ENCODE results near the gene MYO3B.

The MYO3B gene

DNA sequence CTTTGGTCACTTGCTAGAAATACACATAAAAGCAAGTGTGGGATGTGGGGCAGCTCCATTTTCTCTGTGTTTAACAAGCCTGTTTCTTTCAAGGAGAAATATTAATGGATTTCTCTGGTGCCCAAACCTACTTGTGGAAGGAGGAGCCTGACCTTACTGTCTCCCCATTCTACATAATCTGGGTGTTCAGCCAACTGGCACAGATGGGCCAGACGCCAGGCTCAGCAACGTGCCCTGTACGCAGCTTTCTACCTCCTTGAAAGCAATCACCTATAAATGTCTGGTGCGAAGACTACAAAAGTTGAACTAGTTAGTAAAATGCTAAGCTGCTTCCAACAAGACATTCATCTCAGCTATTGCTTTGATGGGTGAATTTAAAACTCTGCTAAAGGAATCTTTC, 33.2 kb upstream of the MYO3B start:
- no peak for DNase-seq
- no peaks in the 10 kb centered on the region for H3K27me3 ChIP-seq (replicated peaks; ENCODE audit: insufficient read depth, low read length)
- no peak for TF ChIP-seq EZH2 (optimal IDR thresholded peaks at IDR 0.05; ENCODE audit: low read depth, low read length)
- no peak for TF ChIP-seq EZH2phosphoT487 (IDR thresholded peaks at IDR 0.05; ENCODE audit: low read length)
- TF ChIP-seq, protein P1, sequence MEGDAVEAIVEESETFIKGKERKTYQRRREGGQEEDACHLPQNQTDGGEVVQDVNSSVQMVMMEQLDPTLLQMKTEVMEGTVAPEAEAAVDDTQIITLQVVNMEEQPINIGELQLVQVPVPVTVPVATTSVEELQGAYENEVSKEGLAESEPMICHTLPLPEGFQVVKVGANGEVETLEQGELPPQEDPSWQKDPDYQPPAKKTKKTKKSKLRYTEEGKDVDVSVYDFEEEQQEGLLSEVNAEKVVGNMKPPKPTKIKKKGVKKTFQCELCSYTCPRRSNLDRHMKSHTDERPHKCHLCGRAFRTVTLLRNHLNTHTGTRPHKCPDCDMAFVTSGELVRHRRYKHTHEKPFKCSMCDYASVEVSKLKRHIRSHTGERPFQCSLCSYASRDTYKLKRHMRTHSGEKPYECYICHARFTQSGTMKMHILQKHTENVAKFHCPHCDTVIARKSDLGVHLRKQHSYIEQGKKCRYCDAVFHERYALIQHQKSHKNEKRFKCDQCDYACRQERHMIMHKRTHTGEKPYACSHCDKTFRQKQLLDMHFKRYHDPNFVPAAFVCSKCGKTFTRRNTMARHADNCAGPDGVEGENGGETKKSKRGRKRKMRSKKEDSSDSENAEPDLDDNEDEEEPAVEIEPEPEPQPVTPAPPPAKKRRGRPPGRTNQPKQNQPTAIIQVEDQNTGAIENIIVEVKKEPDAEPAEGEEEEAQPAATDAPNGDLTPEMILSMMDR (IDR thresholded peaks at IDR 0.05; ENCODE audit: low read length): no peak
- H3K9me3 ChIP-seq (replicated peaks; ENCODE audit: insufficient read depth, low read length): no peaks in the 10 kb centered on the region; the same call in 1 of the 2 replicates
- no peak overlapping the region for H2AFZ ChIP-seq (ENCODE audit: low read length)
- H3K4me2 ChIP-seq (ENCODE audit: low read depth, low read length): no peak overlapping the region
- no peak overlapping the region for H3K4me3 ChIP-seq (ENCODE audit: low read length)
- H3F3A ChIP-seq (ENCODE audit: insufficient read depth, low read length): no peaks in the 10 kb centered on the region
- no peaks in the 10 kb centered on the region for H3K36me3 ChIP-seq (replicated peaks; ENCODE audit: insufficient read depth, low read length)
- no peaks in the 10 kb centered on the region for H3K79me2 ChIP-seq (ENCODE audit: low read length)
- no peaks in the 10 kb centered on the region for H3K9me2 ChIP-seq (replicated peaks; ENCODE audit: insufficient read depth, low read length)
- H3K4me1 ChIP-seq (ENCODE audit: low read length): no peaks in the 10 kb centered on the region
- H3K9ac ChIP-seq (ENCODE audit: low read length): no peak overlapping the region
- H4K20me1 ChIP-seq (ENCODE audit: insufficient read depth, low read length): no peaks in the 10 kb centered on the region
- H3K27ac ChIP-seq (ENCODE audit: low read length): no peak overlapping the region

DNA sequence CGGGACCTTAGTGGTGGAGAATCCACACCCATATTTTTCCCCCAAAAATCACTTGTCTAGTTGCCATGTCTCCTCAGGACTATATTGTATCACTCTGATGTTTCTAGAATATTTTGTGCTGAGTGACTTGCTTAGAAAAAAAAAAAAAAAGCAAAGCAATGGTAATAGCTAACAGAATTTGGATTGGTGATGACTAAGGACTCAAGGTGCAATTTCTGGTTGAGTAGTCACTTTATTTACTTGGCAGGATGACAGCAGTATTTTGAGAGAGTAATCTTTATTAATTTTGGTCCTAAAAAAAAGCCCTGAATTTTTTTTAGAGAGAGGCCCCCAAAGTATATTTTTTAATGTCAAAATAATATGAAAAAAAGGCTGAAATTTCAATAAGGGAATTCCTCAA, 32.8 kb upstream of the MYO3B start:
- no peaks in the 10 kb centered on the region for H3K27me3 ChIP-seq (replicated peaks; ENCODE audit: insufficient read depth, low read length)
- no peaks in the 10 kb centered on the region for H3F3A ChIP-seq (ENCODE audit: insufficient read depth, low read length)
- no peak overlapping the region for H3K4me2 ChIP-seq (ENCODE audit: low read depth, low read length)
- H2AFZ ChIP-seq (ENCODE audit: low read length): no peak overlapping the region
- no peaks in the 10 kb centered on the region for H3K36me3 ChIP-seq (replicated peaks; ENCODE audit: insufficient read depth, low read length)
- H3K9me2 ChIP-seq (replicated peaks; ENCODE audit: insufficient read depth, low read length): no peaks in the 10 kb centered on the region
- no peaks in the 10 kb centered on the region; the same call in 1 of the 2 replicates for H3K9me3 ChIP-seq (replicated peaks; ENCODE audit: insufficient read depth, low read length)
- H4K20me1 ChIP-seq (ENCODE audit: insufficient read depth, low read length): no peaks in the 10 kb centered on the region
- no peak for DNase-seq
- H3K27ac ChIP-seq (ENCODE audit: low read length): no peak overlapping the region
- no peak for TF ChIP-seq EZH2phosphoT487 (IDR thresholded peaks at IDR 0.05; ENCODE audit: low read length)
- TF ChIP-seq, protein P1 (IDR thresholded peaks at IDR 0.05; ENCODE audit: low read length): no peak
- no peak for TF ChIP-seq EZH2 (optimal IDR thresholded peaks at IDR 0.05; ENCODE audit: low read depth, low read length)
- no peak overlapping the region for H3K4me3 ChIP-seq (ENCODE audit: low read length)
- H3K9ac ChIP-seq (ENCODE audit: low read length): no peak overlapping the region
- H3K4me1 ChIP-seq (ENCODE audit: low read length): no peaks in the 10 kb centered on the region
- no peaks in the 10 kb centered on the region for H3K79me2 ChIP-seq (ENCODE audit: low read length)

DNA sequence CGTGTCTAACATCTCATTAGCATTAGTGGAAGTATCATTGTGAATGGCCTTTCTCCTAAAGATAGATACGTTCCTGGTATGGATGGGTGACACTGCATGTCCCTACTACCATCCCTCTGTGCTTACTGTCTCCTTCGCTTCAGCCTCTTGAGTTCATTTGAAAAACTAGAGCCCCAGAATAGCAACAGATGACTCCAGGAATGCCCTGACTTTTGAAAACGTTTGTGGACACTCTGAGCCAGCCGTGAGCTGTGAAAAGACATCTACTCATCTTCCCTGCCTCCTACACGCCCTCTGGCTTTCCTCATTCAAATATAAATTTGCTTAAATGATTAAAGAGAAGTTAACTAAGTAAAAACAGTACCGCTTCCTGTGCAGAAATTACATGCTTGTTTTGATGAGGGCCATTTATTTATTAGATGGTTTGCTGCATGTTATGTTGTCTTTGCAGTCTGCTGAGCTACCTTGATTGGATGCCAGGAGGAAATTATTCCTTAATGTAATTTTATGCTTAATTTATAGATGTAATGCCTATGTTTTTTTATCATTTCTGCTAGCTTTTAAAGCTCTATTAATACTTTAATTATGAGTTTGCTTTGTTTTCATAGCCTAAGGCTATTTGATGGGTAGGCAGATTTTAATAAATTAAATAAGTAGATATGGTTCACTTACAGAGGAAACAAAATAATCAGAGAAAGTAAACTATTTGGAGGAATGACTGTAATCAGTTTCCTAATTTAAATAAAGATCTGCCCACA, 32.1 kb upstream of the MYO3B start:
- H3K9me3 ChIP-seq (replicated peaks; ENCODE audit: insufficient read depth, low read length): no peaks in the 10 kb centered on the region; the same call in 1 of the 2 replicates
- H3K9me2 ChIP-seq (replicated peaks; ENCODE audit: insufficient read depth, low read length): no peaks in the 10 kb centered on the region
- no peaks in the 10 kb centered on the region for H3K36me3 ChIP-seq (replicated peaks; ENCODE audit: insufficient read depth, low read length)
- no peak for DNase-seq
- H3K79me2 ChIP-seq (ENCODE audit: low read length): no peaks in the 10 kb centered on the region
- H3K4me2 ChIP-seq (ENCODE audit: low read depth, low read length): no peak overlapping the region
- H3K9ac ChIP-seq (ENCODE audit: low read length): no peak overlapping the region
- no peak overlapping the region for H3K27ac ChIP-seq (ENCODE audit: low read length)
- no peaks in the 10 kb centered on the region for H3K27me3 ChIP-seq (replicated peaks; ENCODE audit: insufficient read depth, low read length)
- H3K4me1 ChIP-seq (ENCODE audit: low read length): no peaks in the 10 kb centered on the region
- no peak overlapping the region for H3K4me3 ChIP-seq (ENCODE audit: low read length)
- no peaks in the 10 kb centered on the region for H4K20me1 ChIP-seq (ENCODE audit: insufficient read depth, low read length)
- H3F3A ChIP-seq (ENCODE audit: insufficient read depth, low read length): no peaks in the 10 kb centered on the region
- TF ChIP-seq, protein P1 (IDR thresholded peaks at IDR 0.05; ENCODE audit: low read length): no peak
- TF ChIP-seq EZH2phosphoT487 (IDR thresholded peaks at IDR 0.05; ENCODE audit: low read length): no peak
- TF ChIP-seq EZH2 (optimal IDR thresholded peaks at IDR 0.05; ENCODE audit: low read depth, low read length): no peak
- no peak overlapping the region for H2AFZ ChIP-seq (ENCODE audit: low read length)
